HPDE6-E6E7 (cell line): Measurements from ENCODE around the gene KIAA1217.

Experiments used
- DNase-seq: peaks from one replicate; pipeline ENCODE4 v3.0.0; 2011; ENCODE audit warnings: missing footprints; ENCODE audit errors: extremely low spot score

The KIAA1217 gene

DNA sequence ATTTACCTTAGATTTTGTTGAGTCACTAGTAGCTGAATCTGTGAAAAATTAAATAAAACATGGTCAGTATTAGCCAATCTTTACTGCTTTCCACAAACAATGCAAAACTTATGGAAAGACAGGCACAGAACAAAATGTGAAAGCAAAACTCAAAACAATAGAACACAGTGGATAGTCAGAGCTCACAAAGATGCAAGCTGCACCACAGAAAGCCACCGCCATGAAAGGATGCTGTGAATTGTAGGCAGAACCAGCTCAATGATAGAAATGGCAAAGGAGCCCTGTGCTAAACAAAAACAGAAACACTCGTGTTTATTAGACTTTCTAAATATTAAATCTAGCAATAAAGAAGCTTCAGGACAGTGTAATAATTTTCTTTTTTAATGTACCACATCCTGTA, 380.3 kb downstream of the KIAA1217 start:
- no peak for DNase-seq

DNA sequence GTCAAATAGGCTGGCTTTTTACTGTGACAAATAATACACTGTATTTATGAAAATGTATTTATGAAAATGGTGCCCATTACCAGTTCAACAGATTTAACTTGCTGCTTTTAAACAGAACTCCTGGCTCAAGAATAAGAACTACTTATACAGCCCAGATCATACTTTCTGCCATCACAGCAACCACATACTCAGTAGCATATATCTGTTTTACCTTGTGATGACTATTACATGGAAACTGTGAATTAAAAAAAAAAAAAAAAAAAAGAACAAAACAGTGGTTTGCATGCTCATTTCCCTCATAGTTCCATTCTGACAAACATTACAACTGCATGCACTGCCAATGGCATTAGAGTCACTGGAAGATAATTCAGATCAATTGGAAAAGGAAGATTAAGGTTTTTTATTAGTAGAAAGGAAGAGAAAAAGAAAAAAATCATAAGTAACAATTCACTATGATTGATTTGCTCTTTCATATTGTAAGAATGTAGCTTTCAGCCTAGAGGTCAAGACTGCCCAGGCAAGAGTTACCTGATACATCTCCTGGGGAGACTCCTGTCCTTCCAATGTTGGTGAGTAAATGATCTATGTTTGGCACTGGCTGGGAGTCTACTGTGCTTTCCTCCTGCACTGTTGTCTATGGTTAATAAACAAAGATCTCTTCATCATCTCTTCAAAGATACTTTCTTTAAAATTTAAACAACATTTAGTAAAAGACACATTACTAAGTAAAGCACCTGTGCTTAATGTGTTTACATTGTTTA, 381.9 kb downstream of the KIAA1217 start:
- DNase-seq, result no peak

DNA sequence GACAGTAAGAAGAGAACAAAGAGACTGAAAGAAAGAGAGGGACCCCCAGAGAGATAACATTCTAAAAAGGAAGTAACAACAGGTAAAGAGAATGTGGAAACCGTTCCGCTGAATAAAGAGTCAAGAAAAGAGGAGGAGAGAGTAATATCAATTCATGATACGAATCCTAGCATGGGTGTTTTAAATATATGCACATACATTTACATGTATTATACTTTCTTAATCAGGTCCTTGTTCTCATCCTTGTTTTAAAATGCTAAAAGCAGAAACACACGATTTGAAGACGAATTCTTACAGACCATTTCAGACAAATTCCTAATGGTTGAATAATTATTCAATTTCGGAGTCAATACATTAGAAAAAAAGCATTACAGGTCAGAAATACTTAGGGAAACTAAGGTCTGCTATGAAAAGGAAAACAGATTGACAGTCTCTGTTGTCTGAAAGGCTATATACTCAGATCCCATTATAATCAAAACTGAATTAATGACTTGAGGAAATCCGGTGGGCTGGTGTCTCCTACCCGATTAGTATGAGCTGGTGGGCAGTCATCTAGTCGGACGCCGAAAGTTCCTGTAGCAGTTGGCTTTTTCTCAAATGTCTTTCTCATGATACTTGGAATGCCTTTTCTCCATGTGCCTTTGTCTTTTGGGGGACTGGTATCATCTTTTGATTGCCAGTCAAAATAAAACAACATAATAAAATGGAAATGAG, 387.4 kb downstream of the KIAA1217 start:
- no peak for DNase-seq

DNA sequence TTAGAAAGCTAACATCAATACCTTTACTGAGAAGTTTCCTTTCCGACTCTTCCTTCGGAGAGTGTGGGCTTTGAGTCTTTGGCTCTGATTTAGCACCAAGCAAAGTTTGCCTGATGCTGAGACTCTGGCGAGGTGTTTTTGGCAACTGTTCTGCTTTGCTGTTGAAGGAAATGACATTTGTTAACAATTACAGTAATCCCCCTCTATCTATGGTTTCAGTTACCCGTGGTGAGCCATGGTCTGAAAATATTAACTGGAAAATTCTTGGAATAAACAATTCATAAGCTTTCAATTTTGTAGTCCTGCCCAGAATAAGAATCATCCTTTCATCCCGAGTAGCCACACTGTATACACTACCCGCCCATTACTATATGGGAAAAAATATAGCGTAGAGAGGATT, 388.5 kb downstream of the KIAA1217 start:
- DNase-seq, result no peak
